ENCODE results near the gene SDF4.

DNA sequence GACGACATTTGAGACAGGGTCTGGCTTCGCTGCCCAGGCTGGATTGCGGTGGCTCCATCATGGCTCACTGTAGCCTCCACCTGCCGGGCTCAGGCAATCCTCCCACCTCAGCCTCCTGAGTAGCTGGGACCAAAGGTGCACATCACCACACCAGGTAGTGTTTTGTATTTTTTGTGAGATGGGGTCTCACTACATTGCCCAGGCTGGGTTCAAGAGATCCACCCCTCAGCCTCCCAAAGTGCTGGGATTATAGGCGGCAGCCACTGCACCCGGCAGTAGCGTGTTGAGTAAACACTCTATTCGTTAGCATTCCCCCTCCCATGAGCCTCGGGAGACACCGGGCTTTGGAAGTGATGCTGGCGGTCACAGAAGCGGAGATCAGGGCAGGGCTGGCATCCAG, 21.5 kb upstream of the SDF4 start:
- TF ChIP-seq, protein P1, sequence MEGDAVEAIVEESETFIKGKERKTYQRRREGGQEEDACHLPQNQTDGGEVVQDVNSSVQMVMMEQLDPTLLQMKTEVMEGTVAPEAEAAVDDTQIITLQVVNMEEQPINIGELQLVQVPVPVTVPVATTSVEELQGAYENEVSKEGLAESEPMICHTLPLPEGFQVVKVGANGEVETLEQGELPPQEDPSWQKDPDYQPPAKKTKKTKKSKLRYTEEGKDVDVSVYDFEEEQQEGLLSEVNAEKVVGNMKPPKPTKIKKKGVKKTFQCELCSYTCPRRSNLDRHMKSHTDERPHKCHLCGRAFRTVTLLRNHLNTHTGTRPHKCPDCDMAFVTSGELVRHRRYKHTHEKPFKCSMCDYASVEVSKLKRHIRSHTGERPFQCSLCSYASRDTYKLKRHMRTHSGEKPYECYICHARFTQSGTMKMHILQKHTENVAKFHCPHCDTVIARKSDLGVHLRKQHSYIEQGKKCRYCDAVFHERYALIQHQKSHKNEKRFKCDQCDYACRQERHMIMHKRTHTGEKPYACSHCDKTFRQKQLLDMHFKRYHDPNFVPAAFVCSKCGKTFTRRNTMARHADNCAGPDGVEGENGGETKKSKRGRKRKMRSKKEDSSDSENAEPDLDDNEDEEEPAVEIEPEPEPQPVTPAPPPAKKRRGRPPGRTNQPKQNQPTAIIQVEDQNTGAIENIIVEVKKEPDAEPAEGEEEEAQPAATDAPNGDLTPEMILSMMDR (IDR thresholded peaks at IDR 0.05), result no peak
- no peak for TF ChIP-seq EZH2 (IDR thresholded peaks at IDR 0.05; ENCODE audit: borderline replicate concordance, insufficient read depth, low read depth, low read length, poor library complexity, severe bottlenecking)

Measured in B cell (primary cell).